LNCaP clone FGC (cell line): ENCODE data around the gene LRRC10B.

Source experiments
- DNase-seq: peaks from one replicate; pipeline ENCODE4 v3.0.0-alpha.2; 2011; ENCODE audit warnings: low read depth
- H3K4me3 ChIP-seq: 2 replicates; pipeline ENCODE4 v1.5.1; 2011; ENCODE audit warnings: mild to moderate bottlenecking, low read depth, low read length, control low read depth
- TF ChIP-seq, protein P1 (sequence below): IDR thresholded peaks from 2 replicates; pipeline ENCODE4 v1.5.1; 2012; ENCODE audit warnings: mild to moderate bottlenecking; ENCODE audit not compliant: control insufficient read depth, insufficient read depth; ENCODE audit errors: extremely low read depth

The LRRC10B gene

DNA sequence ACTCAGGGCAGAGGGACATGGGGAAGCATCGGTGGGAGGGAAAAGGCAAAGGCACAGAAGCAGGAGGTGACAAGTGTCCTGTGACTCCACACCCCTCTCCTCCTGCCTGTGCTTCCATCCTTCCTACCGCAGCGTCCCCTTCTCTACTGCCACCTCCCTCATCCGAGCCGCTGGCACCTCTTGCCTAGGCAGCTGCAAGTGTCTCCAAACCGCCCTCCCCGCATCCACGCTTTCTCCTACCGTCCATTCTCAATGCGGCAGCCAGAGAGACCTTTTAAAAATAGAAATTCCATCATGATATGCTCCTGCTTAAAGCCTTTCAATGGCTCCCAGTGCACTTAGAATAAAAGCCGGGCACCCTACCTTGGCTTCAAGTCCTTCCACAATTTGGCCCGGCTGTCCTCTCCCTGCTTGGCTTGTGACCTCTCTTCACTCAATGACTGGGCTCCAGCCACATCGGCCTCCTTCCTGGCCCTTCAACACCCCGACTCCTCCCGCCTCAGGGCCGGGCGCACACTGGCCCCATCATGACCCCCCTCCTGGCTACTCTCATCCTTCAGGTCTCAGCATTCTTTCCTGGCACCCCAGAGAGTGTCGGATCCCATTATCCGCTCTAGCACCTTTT lies 16.5 kb downstream of the LRRC10B start:
- DNase-seq = no peak
- no peak overlapping the region for H3K4me3 ChIP-seq
- TF ChIP-seq, protein P1, sequence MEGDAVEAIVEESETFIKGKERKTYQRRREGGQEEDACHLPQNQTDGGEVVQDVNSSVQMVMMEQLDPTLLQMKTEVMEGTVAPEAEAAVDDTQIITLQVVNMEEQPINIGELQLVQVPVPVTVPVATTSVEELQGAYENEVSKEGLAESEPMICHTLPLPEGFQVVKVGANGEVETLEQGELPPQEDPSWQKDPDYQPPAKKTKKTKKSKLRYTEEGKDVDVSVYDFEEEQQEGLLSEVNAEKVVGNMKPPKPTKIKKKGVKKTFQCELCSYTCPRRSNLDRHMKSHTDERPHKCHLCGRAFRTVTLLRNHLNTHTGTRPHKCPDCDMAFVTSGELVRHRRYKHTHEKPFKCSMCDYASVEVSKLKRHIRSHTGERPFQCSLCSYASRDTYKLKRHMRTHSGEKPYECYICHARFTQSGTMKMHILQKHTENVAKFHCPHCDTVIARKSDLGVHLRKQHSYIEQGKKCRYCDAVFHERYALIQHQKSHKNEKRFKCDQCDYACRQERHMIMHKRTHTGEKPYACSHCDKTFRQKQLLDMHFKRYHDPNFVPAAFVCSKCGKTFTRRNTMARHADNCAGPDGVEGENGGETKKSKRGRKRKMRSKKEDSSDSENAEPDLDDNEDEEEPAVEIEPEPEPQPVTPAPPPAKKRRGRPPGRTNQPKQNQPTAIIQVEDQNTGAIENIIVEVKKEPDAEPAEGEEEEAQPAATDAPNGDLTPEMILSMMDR = no peak

DNA sequence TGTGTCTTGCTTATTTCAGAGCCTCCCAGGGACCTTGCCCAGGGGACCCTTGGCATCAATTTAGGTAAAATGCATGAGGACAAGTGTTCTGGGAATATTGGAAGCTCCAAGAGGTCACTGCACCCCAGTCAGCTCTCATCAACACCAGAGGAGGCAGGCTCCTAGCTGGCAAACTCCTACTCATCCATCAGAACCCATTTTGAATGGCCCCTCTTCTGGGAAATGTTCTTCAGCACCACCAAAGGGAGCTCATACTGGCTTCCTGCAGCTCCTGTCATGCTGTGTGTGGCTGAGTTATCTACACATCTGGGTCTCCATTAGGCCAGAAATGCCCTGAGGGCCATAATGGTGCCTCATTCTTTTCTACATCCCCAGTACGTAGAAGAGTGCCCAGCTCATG lies 17.7 kb downstream of the LRRC10B start:
- TF ChIP-seq, protein P1 = no peak
- DNase-seq = no peak
- no peak overlapping the region for H3K4me3 ChIP-seq

DNA sequence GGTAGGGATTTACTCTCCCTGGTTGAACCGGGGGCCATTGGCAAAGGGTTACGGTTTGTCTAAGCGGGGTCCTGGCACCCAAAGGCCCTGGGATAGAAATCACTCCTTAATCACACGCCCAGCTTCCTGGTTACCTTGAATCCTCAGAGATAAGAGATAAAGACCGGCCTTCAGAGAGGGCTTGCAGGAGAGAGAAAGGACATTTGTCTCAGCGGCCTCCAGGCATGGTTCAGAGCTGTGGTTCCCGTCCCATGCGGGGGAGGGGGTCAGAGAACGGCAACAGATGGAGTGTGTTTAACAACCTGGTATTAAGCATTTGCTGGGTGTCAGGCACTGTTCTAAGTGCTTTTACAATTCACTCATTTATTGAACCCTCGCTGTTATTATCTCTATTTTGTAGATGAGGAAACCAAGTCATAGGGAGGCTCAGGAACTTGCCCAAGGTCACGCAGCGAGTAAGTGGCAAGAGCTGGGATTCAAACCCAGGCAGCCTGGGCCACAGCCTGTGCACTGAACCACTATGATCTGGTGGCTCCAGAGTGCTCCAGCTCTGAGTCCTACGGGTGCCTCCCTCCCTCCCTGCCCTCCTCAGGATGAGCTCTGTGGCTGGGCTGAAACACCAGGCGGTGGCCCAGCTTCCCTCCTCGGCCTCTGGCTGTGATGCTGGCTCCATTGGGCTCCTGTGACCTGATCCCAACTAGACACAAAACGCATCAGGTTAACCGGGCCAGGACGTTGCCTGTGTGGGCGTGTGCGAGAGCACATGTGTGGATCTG lies 18.6 kb downstream of the LRRC10B start:
- no peak overlapping the region for H3K4me3 ChIP-seq
- no peak for DNase-seq
- TF ChIP-seq, protein P1 = no peak

DNA sequence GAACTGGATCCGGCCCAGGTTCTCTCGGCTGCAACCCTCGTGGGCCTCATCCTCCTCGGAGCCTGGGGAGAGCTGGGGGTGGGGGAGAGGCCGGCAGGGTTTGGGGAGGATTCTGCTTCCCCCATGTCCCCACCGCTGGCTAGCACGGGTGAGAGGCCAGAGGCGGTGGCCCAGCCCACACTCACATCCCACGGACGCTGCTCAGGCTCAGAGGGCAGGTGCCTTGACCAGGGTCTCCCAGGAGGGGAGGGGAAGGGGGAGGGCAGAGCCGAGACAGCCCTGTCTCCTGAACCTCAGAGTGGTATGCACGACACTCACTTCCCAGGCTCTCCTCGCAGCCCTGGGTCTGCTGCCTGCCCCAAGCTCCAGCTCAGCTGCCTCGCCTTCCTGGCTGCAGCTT lies 19.6 kb downstream of the LRRC10B start:
- DNase-seq = no peak
- TF ChIP-seq, protein P1 = no peak
- no peak overlapping the region for H3K4me3 ChIP-seq

DNA sequence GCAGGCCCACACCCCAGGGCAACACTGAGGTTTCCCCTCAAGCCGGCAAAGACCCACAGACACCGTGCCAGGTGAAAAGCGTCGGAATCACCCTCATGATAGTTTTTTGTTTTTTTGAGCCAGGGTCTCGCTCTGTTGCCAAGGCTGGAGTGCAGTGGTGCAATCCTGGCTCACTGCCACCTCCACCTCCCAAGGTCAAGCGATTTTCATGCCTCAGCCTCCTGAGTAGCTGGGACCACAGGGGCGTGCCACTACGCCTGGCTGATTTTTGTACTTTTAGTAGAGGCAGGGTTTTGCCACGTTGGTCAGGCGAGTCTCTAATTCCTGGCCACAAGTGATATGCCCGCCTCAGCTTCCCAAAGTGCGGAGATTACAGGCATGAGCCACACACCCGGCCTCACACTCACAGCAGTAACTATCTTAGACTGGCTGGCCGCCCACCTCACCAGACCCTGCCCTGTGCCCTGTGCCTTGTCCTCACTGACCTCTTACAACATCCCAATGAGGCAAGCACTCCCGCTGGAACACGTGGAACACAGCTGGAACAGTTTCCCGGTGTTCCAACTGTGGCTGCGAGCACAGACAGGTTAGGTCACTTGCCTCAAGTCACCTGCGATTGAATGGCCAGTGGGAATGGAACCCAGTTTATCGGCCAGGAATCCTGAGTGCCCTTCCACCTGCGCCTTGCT lies 21.1 kb downstream of the LRRC10B start:
- TF ChIP-seq, protein P1 = no peak
- peak; percentile 52 for DNase-seq
- no peak overlapping the region for H3K4me3 ChIP-seq

DNA sequence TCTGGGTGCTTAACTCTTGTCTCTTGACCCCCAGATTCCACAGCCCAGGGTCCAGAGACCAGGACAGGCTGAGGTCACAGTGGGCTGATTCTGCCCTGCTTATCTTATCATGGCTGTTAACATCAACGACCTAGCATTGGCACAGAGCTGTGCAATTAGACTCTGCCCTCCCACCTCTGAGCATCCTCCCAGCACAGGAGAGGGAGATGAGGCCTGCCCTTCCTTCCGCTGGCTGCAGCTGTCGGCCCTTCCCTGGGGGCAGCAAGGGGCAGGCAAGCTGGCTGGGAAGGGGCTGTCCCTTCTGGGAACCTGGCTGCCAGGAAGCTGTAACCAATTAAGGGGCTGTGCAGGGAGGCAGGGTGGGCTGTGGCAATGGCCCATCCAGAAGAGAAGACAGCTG lies 22.5 kb downstream of the LRRC10B start:
- no peak for DNase-seq

More for the DNA sequence above, 22.5 kb downstream of the LRRC10B start:
- H3K4me3 ChIP-seq = no peak overlapping the region
- TF ChIP-seq, protein P1 = no peak
